IPS-18a (cell line): Measurements from ENCODE around the gene BACH2.
"Not testable (repeated sequence)": the region's sequence is repeated elsewhere in the genome, so short reads cannot be mapped to it uniquely, and the experiment has no call there.

ENCODE experiments used
- H3K27ac ChIP-seq: one replicate; pipeline ENCODE4 v1.5.1; 2013; ENCODE audit warnings: low read length
- H3K27me3 ChIP-seq: one replicate; pipeline ENCODE4 v1.6.1; 2013; ENCODE audit warnings: mild to moderate bottlenecking, low read length; ENCODE audit not compliant: control insufficient read depth, insufficient read depth
- H3K36me3 ChIP-seq: one replicate; pipeline ENCODE4 v1.6.1; 2013; ENCODE audit warnings: low read depth, low read length; ENCODE audit not compliant: control insufficient read depth
- H3K4me1 ChIP-seq: one replicate; pipeline ENCODE4 v1.6.1; 2013; ENCODE audit warnings: low read depth, low read length; ENCODE audit not compliant: control insufficient read depth
- H3K4me3 ChIP-seq: one replicate; pipeline ENCODE4 v1.5.1; 2013; ENCODE audit warnings: low read length
- H3K9ac ChIP-seq: one replicate; pipeline ENCODE4 v1.6.1; 2013; ENCODE audit warnings: mild to moderate bottlenecking, low read length, moderate library complexity
- H3K9me3 ChIP-seq: one replicate; pipeline ENCODE4 v1.6.1; 2013; ENCODE audit warnings: low read depth, low read length; ENCODE audit not compliant: control insufficient read depth

The BACH2 gene

GRCh38 chr6:90296341-90297114 is at the start of gene BACH2:
TSS of gene BACH2 (minus strand) at chr6:90296843. CDS start at chr6:90008844, 287,999 bp downstream.
- Histone ChIP-seq H3K27me3 (peaks cover 63% of the 10 kb centered on the region), H3K4me3 (peak within 1 kb of the TSS; percentile 79), H3K9me3 (no peaks in the 10 kb centered on the region), H3K4me1 (peaks cover 28% of the 10 kb centered on the region), H3K27ac (no peak within 1 kb of the TSS), H3K36me3 (no peaks in the 10 kb centered on the region), H3K9ac (peak within 1 kb of the TSS; percentile 77)

GRCh38 chr6:90343576-90343975 is 46.9 kb upstream of the BACH2 start:
- H3K27ac ChIP-seq: no peak overlapping the region

GRCh38 chr6:90338409-90338808 is 41.8 kb upstream of the BACH2 start:
- no peak overlapping the region for H3K27ac ChIP-seq
- no peaks in the 10 kb centered on the region for H3K36me3 ChIP-seq
- no peak overlapping the region for H3K9ac ChIP-seq
- no peaks in the 10 kb centered on the region for H3K4me1 ChIP-seq
- H3K9me3 ChIP-seq: no peaks in the 10 kb centered on the region
- no peak overlapping the region for H3K4me3 ChIP-seq
- no peaks in the 10 kb centered on the region for H3K27me3 ChIP-seq

More at GRCh38 chr6:90343576-90343975, 46.9 kb upstream of the BACH2 start:
- Histone ChIP-seq H3K36me3 (no peaks in the 10 kb centered on the region), H3K4me1 (no peaks in the 10 kb centered on the region), H3K4me3 (no peak overlapping the region), H3K9ac (no peak overlapping the region), H3K9me3 (no peaks in the 10 kb centered on the region), H3K27me3 (no peaks in the 10 kb centered on the region)

GRCh38 chr6:90336388-90336947 is 39.8 kb upstream of the BACH2 start:
- H3K4me3 ChIP-seq: no peak overlapping the region
- no peaks in the 10 kb centered on the region for H3K4me1 ChIP-seq
- H3K9ac ChIP-seq: no peak overlapping the region
- no peak overlapping the region for H3K27ac ChIP-seq
- H3K9me3 ChIP-seq: no peaks in the 10 kb centered on the region
- H3K36me3 ChIP-seq: no peaks in the 10 kb centered on the region
- no peaks in the 10 kb centered on the region for H3K27me3 ChIP-seq

GRCh38 chr6:90333928-90334327 is 37.3 kb upstream of the BACH2 start:
- no peaks in the 10 kb centered on the region for H3K36me3 ChIP-seq
- no peak overlapping the region for H3K9ac ChIP-seq
- H3K27me3 ChIP-seq: no peaks in the 10 kb centered on the region
- no peak overlapping the region for H3K4me3 ChIP-seq
- H3K27ac ChIP-seq: no peak overlapping the region
- H3K4me1 ChIP-seq: peaks cover 13% of the 10 kb centered on the region
- no peaks in the 10 kb centered on the region for H3K9me3 ChIP-seq

GRCh38 chr6:90332978-90333543 is 36.4 kb upstream of the BACH2 start:
- peaks cover 13% of the 10 kb centered on the region for H3K4me1 ChIP-seq
- not testable (repeated sequence) for H3K4me3 ChIP-seq, H3K9ac ChIP-seq, H3K27me3 ChIP-seq, H3K27ac ChIP-seq, H3K36me3 ChIP-seq, H3K9me3 ChIP-seq

GRCh38 chr6:90329386-90330077 is 32.9 kb upstream of the BACH2 start:
- no peak overlapping the region for H3K4me3 ChIP-seq
- no peaks in the 10 kb centered on the region for H3K27me3 ChIP-seq
- no peak overlapping the region for H3K9ac ChIP-seq
- peaks cover 13% of the 10 kb centered on the region for H3K4me1 ChIP-seq
- H3K36me3 ChIP-seq: no peaks in the 10 kb centered on the region
- no peak overlapping the region for H3K27ac ChIP-seq
- no peaks in the 10 kb centered on the region for H3K9me3 ChIP-seq

- Histone ChIP-seq H3K9me3 (no peaks in the 10 kb centered on the region), H3K27ac (no peak overlapping the region), H3K36me3 (no peaks in the 10 kb centered on the region)
These were observed 31.4 kb upstream of the BACH2 start for GRCh38 chr6:90328004-90328403.

GRCh38 chr6:90326404-90327057 is 29.9 kb upstream of the BACH2 start:
- H3K27ac ChIP-seq: no peak overlapping the region
- H3K9ac ChIP-seq: no peak overlapping the region
- no peak overlapping the region for H3K4me3 ChIP-seq
- H3K36me3 ChIP-seq: no peaks in the 10 kb centered on the region
- H3K4me1 ChIP-seq: peaks cover 13% of the 10 kb centered on the region
- H3K9me3 ChIP-seq: no peaks in the 10 kb centered on the region
- H3K27me3 ChIP-seq: no peaks in the 10 kb centered on the region

More at GRCh38 chr6:90328004-90328403, 31.4 kb upstream of the BACH2 start:
- H3K4me1 ChIP-seq: peaks cover 13% of the 10 kb centered on the region
- no peak overlapping the region for H3K4me3 ChIP-seq
- H3K27me3 ChIP-seq: no peaks in the 10 kb centered on the region
- H3K9ac ChIP-seq: no peak overlapping the region

- H3K9me3 ChIP-seq: no peaks in the 10 kb centered on the region
- no peaks in the 10 kb centered on the region for H3K27me3 ChIP-seq
- H3K36me3 ChIP-seq: no peaks in the 10 kb centered on the region
- H3K27ac ChIP-seq: no peak overlapping the region
- H3K4me3 ChIP-seq: no peak overlapping the region
- no peak overlapping the region for H3K9ac ChIP-seq
- H3K4me1 ChIP-seq: no peaks in the 10 kb centered on the region
These were observed 27.1 kb upstream of the BACH2 start for GRCh38 chr6:90323706-90324105.

- H3K9me3 ChIP-seq: no peaks in the 10 kb centered on the region
- no peak overlapping the region for H3K9ac ChIP-seq
- H3K27me3 ChIP-seq: no peaks in the 10 kb centered on the region
- no peak overlapping the region for H3K27ac ChIP-seq
- H3K36me3 ChIP-seq: no peaks in the 10 kb centered on the region
- H3K4me1 ChIP-seq: no peaks in the 10 kb centered on the region
- no peak overlapping the region for H3K4me3 ChIP-seq
These were observed 26.4 kb upstream of the BACH2 start for GRCh38 chr6:90322976-90323474.
